HG02610 (cell line): ENCODE results near the gene CNPY4.
"Not testable (repeated sequence)": the region's sequence is repeated elsewhere in the genome, so short reads cannot be mapped to it uniquely, and the experiment has no call there.

Experiments used
- ATAC-seq: cut with Tn5 transposase; IDR thresholded peaks from one replicate; pipeline ENCODE4 v1.9.1; 2021; ENCODE audit warnings: mild to moderate bottlenecking, moderate library complexity; ENCODE audit not compliant: unreplicated experiment

Gene CNPY4

GRCh38 chr7:100146350-100146749 lies 26.9 kb downstream of the CNPY4 start:
- ATAC-seq = not testable (repeated sequence)

GRCh38 chr7:100147278-100147677 lies 27.8 kb downstream of the CNPY4 start:
- ATAC-seq = no peak

DNA sequence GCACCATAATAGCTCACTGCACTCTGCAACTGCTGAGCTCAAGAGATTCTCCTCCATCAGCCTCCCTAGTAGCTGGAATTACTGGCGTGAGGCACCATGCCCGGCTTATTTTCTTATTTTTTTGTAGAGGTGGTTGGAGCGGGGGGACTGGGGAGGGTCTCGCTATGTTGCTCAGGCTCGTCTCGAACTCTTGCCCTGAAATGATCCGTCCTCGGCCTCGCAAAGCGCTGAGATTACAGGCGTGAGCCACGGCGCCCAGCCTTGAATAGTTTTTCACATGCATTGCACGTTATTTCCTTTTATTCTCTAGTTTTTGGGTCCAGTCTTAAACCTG lies 28.8 kb downstream of the CNPY4 start:
- no peak for ATAC-seq

DNA sequence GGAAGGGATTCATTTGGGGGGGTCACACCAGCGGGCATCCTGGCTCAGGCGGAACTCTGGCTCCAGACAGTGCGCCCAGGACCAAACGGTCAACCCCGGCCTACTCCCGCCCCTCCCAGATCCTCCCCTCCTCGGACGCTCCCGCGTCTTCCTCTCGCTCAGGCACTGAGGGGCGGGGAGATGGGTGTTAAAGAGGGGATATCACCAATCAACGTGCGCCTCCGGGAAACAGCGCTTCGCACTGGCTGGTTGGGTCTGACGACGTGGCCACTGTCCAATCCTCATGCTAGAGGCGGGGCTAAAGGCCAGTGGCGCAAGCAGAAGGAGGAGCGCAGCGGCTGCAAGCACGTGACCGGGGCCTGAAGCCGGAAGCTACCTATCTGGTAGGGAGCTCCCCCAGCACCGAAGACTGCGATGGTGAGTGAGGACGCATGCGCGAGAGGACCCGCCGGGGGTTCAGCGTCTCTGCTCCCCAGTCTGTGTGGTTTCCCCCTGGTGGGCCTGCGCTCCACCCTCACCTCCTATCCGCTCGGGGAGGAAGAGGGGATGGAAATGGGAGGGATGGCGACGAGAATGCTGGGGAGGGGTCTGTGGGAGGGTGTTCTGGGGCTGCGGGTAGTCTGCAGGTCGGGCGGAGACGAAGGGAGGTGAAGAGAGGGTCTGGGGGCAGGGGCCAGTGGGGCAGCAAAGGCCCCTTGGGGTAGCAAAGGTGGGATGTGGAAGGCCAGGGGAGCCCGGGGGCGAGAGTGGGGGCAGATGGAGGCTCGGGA lies 29.3 kb downstream of the CNPY4 start, which contains the start of gene LAMTOR4:
Gene LAMTOR4, plus strand, starts transcription at position 360 of the 770 bp plus-strand sequence. Its CDS starts 55 bp downstream, at position 415.
- peak; percentile 97 for ATAC-seq

DNA sequence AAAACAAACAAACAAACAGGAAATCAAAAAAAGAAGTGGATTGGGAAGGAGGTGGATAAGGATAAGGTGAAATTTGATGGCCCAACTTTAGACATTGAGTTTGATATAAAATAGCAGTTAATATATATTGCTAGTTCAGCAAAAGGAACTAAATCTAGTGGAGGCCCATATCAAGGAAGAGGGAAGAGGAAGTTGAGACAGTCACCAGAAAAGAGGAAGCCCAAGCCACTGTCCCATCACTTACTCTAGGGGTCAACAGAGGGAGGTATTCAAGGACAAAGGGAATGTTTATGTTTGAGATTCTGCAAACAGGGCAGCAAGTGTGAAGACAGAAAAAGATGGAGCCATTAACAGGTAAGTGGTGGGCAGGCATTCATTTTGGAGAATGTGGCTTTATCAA lies 33.0 kb downstream of the CNPY4 start:
- ATAC-seq = no peak

DNA sequence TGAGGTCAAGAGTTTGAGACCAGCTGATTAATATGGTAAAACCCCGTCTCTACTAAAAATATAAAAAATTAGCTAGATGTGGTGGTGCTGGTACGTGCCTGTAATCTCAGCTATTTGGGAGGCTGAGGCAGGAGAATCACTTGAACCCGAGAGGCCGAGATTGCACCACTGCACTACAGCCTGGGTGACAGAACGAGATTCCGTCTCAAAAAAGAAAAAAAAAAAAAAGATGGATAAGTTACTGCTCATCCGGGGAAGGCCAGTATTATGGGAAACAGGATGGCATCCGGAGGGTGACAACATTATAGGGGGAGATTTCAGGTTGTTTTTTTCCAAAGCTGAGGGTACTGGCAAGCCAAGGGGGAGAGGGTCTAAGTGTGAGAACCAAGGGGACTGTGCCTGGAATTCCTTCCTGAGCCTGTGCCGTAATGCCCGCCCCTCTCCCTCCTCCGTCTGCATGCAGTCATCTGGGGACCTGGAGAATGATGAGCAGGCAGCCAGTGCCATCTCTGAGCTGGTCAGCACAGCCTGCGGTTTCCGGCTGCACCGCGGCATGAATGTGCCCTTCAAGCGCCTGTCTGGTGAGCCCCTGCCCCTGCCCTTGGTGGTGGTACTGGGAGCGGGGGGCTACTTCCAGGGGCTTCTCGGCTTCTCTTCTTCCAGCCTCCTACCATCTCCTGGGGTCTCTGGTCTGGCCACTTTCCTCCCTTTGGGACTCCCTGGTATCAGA lies 33.7 kb downstream of the CNPY4 start:
- no peak for ATAC-seq

- no peak for ATAC-seq
Measured at GRCh38 chr7:100153708-100154535, 34.5 kb downstream of the CNPY4 start.

DNA sequence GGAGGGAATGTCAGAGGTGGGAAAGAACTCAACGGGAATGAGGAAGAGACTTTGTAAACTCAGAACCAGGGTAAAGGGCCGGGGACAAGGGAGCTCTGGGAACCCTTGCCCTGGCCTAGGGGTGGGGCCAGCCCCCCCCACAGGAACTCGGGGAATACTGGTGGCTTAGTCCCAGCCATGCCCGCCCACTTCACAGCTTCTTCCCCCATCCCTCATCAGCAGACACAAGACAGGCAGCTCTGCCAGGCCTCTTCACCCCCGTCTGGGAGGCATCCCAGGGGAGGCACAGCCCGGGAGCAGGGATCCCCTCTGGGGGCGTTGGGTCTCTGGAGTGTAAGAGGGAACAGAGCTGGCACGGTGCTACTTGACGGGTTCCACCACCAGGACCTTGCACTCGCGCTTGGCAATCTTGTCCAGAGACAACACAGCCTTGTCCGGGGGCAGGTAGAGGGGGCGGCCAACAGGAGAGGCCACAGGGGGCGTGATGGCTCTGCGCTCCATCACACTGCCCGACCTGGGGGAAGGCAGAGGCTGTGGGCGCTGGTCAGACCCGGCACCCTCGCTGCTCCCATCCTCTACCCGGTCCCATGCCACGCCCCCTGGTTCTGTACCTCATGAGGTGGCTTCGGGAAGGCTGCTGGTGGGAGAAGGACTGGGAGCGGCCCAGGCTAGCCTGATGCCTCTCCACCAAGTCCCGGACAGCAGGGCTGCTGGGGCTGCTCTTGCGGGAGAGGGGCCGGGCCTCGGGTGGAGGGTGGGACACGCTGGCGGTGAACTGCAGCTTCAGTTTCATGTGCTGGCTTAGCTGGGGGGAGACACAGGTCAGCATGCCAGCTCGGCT lies 35.4 kb downstream of the CNPY4 start:
- ATAC-seq = no peak

GRCh38 chr7:100155553-100156317 lies 36.3 kb downstream of the CNPY4 start:
- ATAC-seq = no peak

DNA sequence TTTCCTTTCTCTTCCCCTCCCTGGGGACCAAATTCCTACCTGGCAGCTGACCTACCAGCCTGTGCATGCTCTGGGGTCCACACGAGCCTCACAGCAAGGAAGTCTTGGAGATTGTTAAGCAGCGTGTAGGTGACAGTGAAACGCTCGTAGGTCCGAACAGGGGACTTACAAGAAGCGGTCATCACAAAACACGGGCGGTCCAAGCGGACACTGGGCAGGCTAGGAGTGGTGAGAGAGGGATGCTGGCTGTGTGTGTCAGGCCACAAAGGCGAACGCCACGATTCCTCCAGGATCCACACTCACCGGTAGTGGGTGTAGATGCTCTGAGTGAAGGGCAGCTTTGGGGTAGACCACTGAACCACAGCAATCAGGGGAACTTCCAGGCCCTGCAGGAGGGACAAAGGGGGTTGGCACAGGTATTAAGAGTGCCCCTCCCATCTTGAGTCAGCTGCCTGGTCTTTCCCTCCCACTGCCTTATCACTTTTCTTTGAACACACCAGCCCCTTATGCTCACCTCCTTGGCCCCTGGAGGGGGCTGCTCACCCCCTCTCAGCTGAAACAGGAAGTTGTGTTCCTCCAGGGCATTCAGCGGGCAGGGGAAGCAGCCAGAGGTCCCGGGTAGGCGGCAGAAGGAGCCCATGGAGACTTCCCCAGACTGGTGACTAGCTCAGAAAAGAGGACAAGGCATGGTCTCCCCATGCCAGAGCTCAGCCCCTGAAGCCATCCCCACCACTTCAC lies 37.1 kb downstream of the CNPY4 start:
- no peak for ATAC-seq

GRCh38 chr7:100157069-100157333 lies 37.6 kb downstream of the CNPY4 start:
- ATAC-seq = no peak

DNA sequence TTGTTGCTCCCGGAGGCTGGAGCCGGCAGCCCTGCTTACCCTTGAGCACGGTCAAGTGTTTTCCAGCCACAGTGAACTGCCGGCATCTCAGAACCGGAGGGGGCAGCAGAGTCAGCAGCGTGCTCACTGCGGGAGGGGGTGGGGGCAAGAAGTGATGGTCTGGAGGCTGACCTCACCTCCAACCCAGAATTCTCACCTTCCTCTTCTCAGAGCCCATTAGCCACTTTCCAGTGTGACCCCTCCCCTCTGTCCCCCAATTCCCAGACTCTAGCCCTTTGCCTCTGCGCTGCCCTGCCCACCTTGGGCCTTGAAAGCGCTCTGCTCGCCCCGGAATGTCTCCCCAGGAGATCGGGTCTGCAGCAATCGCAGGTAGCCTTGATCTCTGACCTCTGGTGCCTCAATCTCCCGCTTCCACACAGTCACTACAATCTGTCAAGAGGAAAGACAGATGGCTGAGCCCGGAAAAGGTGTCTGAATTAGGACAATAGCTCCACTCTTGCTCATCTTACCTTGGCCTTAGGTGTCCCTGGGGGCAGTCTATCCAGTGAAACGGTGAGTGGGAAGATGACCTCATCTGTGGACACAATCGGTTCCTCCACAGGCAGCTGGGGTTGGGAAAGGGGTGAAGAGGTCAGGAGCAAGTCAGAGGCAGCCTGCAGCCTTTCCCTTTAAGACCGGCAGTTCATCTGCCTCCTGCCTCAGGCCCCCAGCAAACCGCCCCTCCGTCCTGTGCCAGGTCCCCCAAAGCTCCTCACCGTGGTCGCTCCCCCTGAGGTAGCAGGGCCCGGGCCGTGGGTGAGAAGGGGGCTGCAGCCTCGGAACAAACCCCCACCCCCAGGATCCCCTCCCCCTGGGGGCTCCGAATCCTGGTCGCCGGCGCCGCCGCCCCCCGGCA lies 38.1 kb downstream of the CNPY4 start:
- ATAC-seq = no peak

GRCh38 chr7:100158229-100159098 lies 39.0 kb downstream of the CNPY4 start, which contains the start of gene TRAPPC14:
TRAPPC14 (minus strand) TSS chr7:100158723; CDS start chr7:100158499, 224 bp downstream.
- peak; percentile 59 for ATAC-seq

- no peak for ATAC-seq
Measured at GRCh38 chr7:100159099-100159623, 39.7 kb downstream of the CNPY4 start.

GRCh38 chr7:100160067-100160466 lies 40.6 kb downstream of the CNPY4 start:
- ATAC-seq = no peak

DNA sequence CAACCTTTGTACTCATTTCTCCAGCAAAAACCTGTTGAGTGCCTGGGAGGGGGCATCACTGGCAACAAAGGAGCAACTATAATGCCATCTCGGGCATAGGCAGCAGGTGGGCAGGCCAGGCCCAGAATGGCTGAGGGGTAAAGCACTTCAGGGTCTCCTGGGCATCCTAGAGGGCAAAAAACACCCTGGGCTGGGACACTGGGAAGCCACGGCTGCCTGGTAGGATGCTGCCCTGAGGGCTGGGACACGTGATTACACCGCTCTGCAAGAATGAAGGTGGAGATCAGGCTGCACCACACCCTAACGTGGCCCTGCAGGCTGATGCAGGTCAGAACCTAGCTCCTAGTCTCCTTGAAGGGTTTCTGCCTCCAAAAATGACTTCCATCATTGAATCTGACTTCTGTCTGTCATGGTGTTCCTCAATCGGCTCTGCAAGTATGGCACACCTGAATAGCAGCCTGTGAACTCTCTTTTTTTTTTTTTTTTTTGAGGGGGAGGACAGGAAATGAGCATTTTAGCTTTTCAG lies 43.6 kb downstream of the CNPY4 start:
- no peak for ATAC-seq

DNA sequence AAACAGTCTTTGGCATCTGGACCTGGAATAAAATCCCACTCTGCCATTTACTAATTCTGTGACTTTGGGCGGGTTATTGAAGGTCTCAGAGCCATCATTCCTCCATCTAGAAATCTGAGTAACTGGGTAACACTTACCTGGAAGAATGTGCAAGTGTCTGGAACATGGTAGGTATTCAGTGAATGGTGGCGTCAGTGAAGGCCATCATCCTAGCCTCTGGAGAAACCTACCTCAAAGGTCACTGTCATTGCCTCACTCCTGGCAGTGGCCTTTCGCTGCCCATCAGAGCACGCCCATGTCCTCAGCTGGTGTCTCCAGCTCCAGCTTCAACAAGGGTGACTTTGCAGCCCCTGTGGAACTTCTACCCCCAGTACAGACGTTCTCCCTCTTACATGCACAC lies 44.4 kb downstream of the CNPY4 start:
- ATAC-seq = no peak
